HG02678 (cell line): Measurements from ENCODE around the gene SSB.
"Not testable (repeated sequence)": the region's sequence is repeated elsewhere in the genome, so short reads cannot be mapped to it uniquely, and the experiment has no call there.

ENCODE experiments used
- ATAC-seq: cut with Tn5 transposase; IDR thresholded peaks from one replicate; pipeline ENCODE4 v1.9.1; 2021; ENCODE audit warnings: mild to moderate bottlenecking, moderate library complexity; ENCODE audit not compliant: unreplicated experiment

SSB gene

GRCh38 chr2:169781249-169782013 is 17.2 kb upstream of the SSB start:
- ATAC-seq = no peak

GRCh38 chr2:169782513-169782912 is 16.2 kb upstream of the SSB start:
- no peak for ATAC-seq

GRCh38 chr2:169790581-169790980 is 8.1 kb upstream of the SSB start:
- ATAC-seq = no peak

GRCh38 chr2:169795181-169795580 is 3.5 kb upstream of the SSB start:
- ATAC-seq = no peak

GRCh38 chr2:169796441-169796840 is 2.2 kb upstream of the SSB start:
- no peak for ATAC-seq

GRCh38 chr2:169797601-169798000 is 1.1 kb upstream of the SSB start:
- no peak for ATAC-seq

GRCh38 chr2:169798397-169798717 is 314 bp upstream of the SSB start:
- ATAC-seq = no peak

- no peak for ATAC-seq
Measured at GRCh38 chr2:169803480-169803879, 4.8 kb downstream of the SSB start.

- no peak for ATAC-seq
Measured at GRCh38 chr2:169806586-169806985, 7.9 kb downstream of the SSB start.

GRCh38 chr2:169808221-169808620 is 9.6 kb downstream of the SSB start:
- no peak for ATAC-seq

GRCh38 chr2:169815849-169816248 is 17.2 kb downstream of the SSB start:
- no peak for ATAC-seq

GRCh38 chr2:169816961-169817360 is 18.3 kb downstream of the SSB start:
- ATAC-seq = not testable (repeated sequence)

GRCh38 chr2:169817369-169817768 is 18.7 kb downstream of the SSB start:
- not testable (repeated sequence) for ATAC-seq

- no peak for ATAC-seq
Measured at GRCh38 chr2:169818241-169818640, 19.6 kb downstream of the SSB start.

- no peak for ATAC-seq
Measured at GRCh38 chr2:169819106-169819505, 20.4 kb downstream of the SSB start.

- not testable (repeated sequence) for ATAC-seq
Measured at GRCh38 chr2:169820101-169820500, 21.4 kb downstream of the SSB start.

GRCh38 chr2:169822036-169822435 is 23.4 kb downstream of the SSB start:
- no peak for ATAC-seq

GRCh38 chr2:169822785-169823392 is 24.2 kb downstream of the SSB start:
- ATAC-seq = no peak

GRCh38 chr2:169823996-169824372 is 25.3 kb downstream of the SSB start:
- ATAC-seq = no peak

GRCh38 chr2:169824373-169825333 is 26.0 kb downstream of the SSB start, which contains the start of gene METTL5:
Gene METTL5 (minus strand): TSS chr2:169824905. CDS start chr2:169824597, 308 bp downstream.
- peak; percentile 60 for ATAC-seq
